CD4-positive, alpha-beta T cell treated with Interleukin-2 at 100 ng/mL for 4 hours (primary cell): ENCODE data around the gene SLC34A1.
A peak's percentile ranks its signal among the peaks of the same experiment; 100 is the strongest.

Source experiments
- DNase-seq: peaks from one replicate; pipeline ENCODE4 v3.0.0-alpha.2; 2020; ENCODE audit warnings: low spot score

The SLC34A1 gene

GRCh38 chr5:177388521-177389052 is 4.4 kb downstream of the SLC34A1 start:
- DNase-seq, result no peak

- peak; percentile 87 for DNase-seq
Observed at GRCh38 chr5:177389241-177390169, 5.3 kb downstream of the SLC34A1 start.

- DNase-seq, result peak; percentile 92
Observed at GRCh38 chr5:177390363-177391300, 6.4 kb downstream of the SLC34A1 start.

- no peak for DNase-seq
Observed at GRCh38 chr5:177392765-177393164, 8.5 kb downstream of the SLC34A1 start.

GRCh38 chr5:177393206-177393765 is 9.1 kb downstream of the SLC34A1 start:
- DNase-seq, result no peak

GRCh38 chr5:177393990-177394389 is 9.8 kb downstream of the SLC34A1 start:
- DNase-seq, result no peak

- no peak for DNase-seq
Observed at GRCh38 chr5:177396078-177396477, 11.8 kb downstream of the SLC34A1 start.

- DNase-seq, result no peak
Observed at GRCh38 chr5:177396807-177397206, 12.6 kb downstream of the SLC34A1 start.

GRCh38 chr5:177397875-177398390 is 13.7 kb downstream of the SLC34A1 start:
- DNase-seq, result no peak

GRCh38 chr5:177399997-177400868 is 16.0 kb downstream of the SLC34A1 start, which contains the start of gene PFN3:
TSS of gene PFN3 (minus strand) at chr5:177400661. CDS start at chr5:177400576, 85 bp downstream.
- DNase-seq, result no peak

- DNase-seq, result peak; percentile 72
Observed at GRCh38 chr5:177402271-177403043, 18.2 kb downstream of the SLC34A1 start.

GRCh38 chr5:177403102-177403791 is 19.0 kb downstream of the SLC34A1 start:
- DNase-seq, result peak; percentile 43

GRCh38 chr5:177403792-177404640 is 19.8 kb downstream of the SLC34A1 start:
- DNase-seq, result peak; percentile 89

- DNase-seq, result no peak
Observed at GRCh38 chr5:177404641-177405179, 20.5 kb downstream of the SLC34A1 start.

- DNase-seq, result no peak
Observed at GRCh38 chr5:177405312-177405711, 21.1 kb downstream of the SLC34A1 start.

GRCh38 chr5:177405805-177406204 is 21.6 kb downstream of the SLC34A1 start:
- no peak for DNase-seq

- DNase-seq, result no peak
Observed at GRCh38 chr5:177409043-177409801, 25.0 kb downstream of the SLC34A1 start, which contains the start of gene F12. TSS of gene F12 (minus strand) at chr5:177409564. CDS start at chr5:177409527, 37 bp downstream.
